DMS153 treated with DMSO at 0.1 percent for 48 hours (cell line): Measurements from ENCODE around the gene TSPYL1.

Experiments used
- DNase-seq: peaks from one replicate; lab custom pipeline; 2025; ENCODE audit not compliant: unreplicated experiment; lab: John Stamatoyannopoulos, UW

Gene TSPYL1

DNA sequence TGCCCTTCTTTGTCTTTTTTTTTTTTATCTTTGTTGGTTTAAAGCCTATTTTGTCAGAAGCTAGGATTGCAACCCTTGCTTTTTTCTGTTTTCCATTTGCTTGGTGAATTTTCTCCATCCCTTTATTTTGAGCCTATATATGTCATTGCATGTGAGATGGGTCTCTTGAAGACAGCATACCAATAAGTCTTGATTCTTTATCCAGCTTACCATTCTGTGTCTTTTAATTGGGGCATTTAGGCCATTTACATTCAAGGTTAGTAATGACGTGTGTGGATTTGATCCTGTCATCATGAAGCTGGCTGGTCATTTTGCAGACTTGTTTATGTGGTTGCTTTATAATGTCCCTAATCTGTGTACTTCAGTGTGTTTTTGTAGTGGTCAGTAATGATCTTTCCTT lies 16.4 kb downstream of the TSPYL1 start:
- no peak for DNase-seq

DNA sequence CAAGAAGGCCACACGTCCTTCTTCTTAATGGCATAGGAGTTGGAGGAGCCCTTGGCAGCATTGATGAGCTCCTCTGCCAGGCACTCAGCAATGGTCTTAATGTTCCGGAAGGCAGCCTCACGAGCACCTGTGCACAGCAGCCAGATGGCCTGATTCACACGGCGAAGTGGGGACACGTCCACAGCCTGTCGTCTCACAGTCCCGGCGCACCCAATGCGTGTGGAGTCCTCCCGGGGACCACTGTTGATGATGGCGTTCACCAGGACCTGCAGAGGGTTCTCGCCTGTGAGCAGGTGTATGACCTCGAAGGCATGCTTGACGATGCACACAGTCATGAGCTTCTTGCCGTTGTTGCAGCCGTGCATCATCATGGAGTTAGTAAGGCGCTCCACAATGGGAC lies 21.2 kb downstream of the TSPYL1 start:
- DNase-seq = no peak

GRCh38 chr6:116256694-116257093 lies 23.0 kb downstream of the TSPYL1 start:
- no peak for DNase-seq

DNA sequence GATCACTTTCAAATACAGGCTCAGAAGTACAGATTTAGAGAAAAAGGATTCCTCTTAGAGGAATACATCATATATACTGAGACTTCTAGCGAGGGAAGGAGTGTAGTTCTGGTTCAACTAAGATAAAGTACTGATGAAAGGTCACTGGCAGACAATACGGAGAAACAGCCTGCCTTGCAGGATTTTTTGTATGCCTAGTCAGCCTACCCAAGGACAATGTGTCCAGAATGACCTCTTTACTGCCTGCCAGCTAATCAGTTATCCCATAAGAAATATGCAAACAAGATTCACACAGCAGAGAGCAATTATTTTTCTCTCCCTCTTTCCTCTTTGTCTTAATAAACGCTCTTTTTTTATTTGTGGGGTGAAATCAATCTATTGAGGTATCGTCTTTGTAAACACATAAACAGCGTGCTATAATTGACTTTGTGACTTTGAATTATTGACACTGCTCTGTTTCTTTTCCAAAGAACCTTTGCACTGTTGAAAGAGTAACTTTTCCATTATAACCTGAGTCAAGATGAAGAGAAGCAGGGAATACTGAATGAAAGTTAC lies 24.4 kb downstream of the TSPYL1 start:
- DNase-seq = no peak

GRCh38 chr6:116254297-116255056 lies 25.3 kb downstream of the TSPYL1 start:
- DNase-seq = no peak

- peak; percentile 90 for DNase-seq
These were observed 26.0 kb downstream of the TSPYL1 start, which contains the start of gene TSPYL4 for GRCh38 chr6:116253505-116254296. TSS of gene TSPYL4 (minus strand) at chr6:116254075. CDS start at chr6:116254008, 67 bp downstream.

DNA sequence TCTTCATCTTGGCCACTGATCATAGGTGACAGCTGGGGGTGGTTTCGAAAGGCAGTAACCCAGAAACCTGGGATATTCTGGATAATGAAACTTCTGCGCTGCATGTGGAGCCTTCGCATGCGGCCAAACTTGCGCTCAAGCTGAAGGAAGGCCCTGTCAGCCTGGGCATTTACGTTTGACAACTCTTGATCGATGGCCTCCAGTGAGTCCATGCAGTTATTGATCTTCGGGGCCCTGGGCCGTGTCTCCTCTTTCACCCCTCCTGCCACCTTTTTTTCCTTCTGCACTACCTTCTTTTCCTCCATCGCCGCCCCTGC lies 26.6 kb downstream of the TSPYL1 start:
- DNase-seq = no peak

GRCh38 chr6:116251568-116252384 lies 28.0 kb downstream of the TSPYL1 start:
- DNase-seq = no peak

- no peak for DNase-seq
These were observed 31.2 kb downstream of the TSPYL1 start for GRCh38 chr6:116248577-116248976.

DNA sequence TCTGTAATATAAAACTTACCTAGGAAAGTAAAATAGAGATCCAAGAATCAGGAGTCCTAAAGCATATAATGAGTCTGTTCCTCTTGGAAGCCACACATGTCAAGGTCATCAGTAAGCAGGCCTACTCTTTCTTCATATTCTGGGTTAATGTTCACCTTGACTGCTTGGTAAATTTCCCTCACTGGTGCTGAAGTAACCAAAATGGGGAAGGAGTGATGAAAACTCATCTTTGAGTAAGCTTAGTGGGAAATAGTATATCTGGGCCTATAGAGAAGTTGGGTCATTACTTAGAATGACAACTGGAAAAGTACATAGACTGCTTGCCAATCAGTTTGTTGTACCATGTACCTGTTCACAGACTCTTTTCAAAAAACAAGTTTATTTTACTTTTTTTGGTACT lies 32.4 kb downstream of the TSPYL1 start:
- no peak for DNase-seq

DNA sequence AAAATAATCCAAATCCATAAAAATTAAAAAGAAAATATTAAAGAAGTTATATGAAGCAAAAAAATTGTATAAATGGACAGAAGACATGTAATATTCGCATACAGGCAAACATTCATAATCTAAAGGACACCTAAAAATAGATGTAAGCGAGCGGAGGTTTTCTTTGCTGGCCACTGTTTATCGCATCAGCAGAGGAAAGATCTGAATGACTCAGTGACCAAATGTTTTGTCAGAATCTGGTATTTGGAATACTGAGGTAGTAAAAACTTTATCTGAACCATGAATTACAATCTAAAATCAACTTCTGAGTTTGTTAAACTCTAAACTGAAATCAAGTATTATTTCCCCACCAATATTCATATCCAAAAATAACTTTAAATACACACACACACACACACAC lies 33.6 kb downstream of the TSPYL1 start:
- DNase-seq = no peak

DNA sequence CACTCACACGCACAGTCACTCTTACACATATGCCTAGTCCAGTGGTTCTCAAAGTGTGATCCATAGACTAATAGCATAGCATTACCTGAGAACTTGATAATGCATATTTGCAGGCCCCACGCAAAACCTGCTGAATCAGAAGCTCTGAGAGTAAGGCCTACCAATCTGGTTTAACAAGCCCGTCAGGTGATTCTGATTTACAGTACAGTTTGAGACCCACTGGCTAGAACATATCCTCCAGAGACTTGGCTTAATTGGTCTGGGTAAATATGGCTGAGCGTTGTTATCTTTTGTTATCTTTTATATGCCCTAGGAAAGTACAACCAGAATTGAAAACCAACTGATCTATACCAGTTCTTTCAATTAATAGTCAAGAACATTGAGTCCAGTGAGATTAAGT lies 35.4 kb downstream of the TSPYL1 start:
- DNase-seq = peak; percentile 84

- DNase-seq = no peak
These were observed 39.9 kb downstream of the TSPYL1 start for GRCh38 chr6:116239856-116240255.

DNA sequence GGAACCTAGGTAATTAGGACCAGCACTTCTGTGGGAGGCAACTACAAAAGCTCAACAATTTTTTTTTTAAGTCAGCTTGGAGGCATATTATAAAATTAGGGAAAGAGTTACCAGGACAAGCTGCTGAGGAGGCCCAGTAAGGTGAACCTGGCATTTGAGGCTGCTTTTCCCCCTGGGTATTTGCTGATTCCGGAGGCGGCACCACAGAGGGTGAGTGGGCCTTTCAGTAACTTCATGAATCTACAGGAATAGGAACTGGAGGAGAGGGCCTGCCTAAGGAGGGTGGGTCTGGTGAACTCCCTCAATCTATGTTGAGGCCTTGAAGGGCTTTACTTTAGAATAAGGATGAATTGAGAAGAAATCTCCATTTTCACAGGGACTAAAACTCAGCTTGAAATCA lies 40.5 kb downstream of the TSPYL1 start:
- DNase-seq = no peak

DNA sequence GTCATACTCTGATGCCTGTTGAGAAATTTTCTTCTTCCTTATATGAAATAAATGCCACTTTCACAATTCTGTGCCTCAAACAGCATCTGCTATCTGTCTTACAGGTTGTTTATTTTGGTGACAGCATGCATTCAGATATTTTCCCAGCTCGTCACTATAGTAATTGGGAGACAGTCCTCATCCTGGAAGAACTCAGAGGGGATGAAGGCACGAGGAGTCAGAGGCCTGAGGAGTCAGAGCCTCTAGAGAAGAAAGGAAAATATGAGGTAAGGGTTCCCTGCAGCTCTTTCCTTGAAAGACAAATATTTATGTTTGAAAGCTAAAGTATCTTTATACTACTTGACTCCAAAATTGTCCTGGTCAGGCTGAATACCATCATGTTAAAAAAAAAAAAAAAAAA lies 41.6 kb downstream of the TSPYL1 start:
- DNase-seq = no peak

- no peak for DNase-seq
These were observed 45.0 kb downstream of the TSPYL1 start for GRCh38 chr6:116234689-116235088.

GRCh38 chr6:116229287-116229913 lies 50.3 kb downstream of the TSPYL1 start:
- no peak for DNase-seq
